GM23248 (cell line): ENCODE data around the gene RNF213.

Experiments used
- EZH2 ChIP-seq: fragments of 200-600 bp; sonication (generic); IDR thresholded peaks from 2 replicates; pipeline ENCODE4 v1.6.1; 2018; ENCODE audit warnings: antibody characterized with exemption, mild to moderate bottlenecking; ENCODE audit not compliant: insufficient read depth, poor library complexity, severe bottlenecking
- EZH2phosphoT487 ChIP-seq: fragments of 200-600 bp; sonication (generic); IDR thresholded peaks from 2 replicates; pipeline ENCODE4 v1.6.1; 2018; ENCODE audit warnings: antibody characterized with exemption, moderate library complexity, mild to moderate bottlenecking, low read depth; ENCODE audit not compliant: insufficient read depth

GRCh38 chr17:80328634-80329380 is 68.2 kb downstream of the RNF213 start:
- TF ChIP-seq EZH2: no peak
- no peak for TF ChIP-seq EZH2phosphoT487
